ENCODE results near the gene ARSI.

- TF ChIP-seq, protein P1, sequence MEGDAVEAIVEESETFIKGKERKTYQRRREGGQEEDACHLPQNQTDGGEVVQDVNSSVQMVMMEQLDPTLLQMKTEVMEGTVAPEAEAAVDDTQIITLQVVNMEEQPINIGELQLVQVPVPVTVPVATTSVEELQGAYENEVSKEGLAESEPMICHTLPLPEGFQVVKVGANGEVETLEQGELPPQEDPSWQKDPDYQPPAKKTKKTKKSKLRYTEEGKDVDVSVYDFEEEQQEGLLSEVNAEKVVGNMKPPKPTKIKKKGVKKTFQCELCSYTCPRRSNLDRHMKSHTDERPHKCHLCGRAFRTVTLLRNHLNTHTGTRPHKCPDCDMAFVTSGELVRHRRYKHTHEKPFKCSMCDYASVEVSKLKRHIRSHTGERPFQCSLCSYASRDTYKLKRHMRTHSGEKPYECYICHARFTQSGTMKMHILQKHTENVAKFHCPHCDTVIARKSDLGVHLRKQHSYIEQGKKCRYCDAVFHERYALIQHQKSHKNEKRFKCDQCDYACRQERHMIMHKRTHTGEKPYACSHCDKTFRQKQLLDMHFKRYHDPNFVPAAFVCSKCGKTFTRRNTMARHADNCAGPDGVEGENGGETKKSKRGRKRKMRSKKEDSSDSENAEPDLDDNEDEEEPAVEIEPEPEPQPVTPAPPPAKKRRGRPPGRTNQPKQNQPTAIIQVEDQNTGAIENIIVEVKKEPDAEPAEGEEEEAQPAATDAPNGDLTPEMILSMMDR (IDR thresholded peaks at IDR 0.05) = no peak
- TF ChIP-seq ZFX (IDR thresholded peaks at IDR 0.05; ENCODE audit: borderline replicate concordance) = no peak
Observed at GRCh38 chr5:150252489-150252888, 50.2 kb downstream of the ARSI start.
